HG02642 (cell line): Measurements from ENCODE around the gene PCDHA6.
"Not testable (repeated sequence)": the region's sequence is repeated elsewhere in the genome, so short reads cannot be mapped to it uniquely, and the experiment has no call there.

ENCODE experiments used
- ATAC-seq: cut with Tn5 transposase; IDR thresholded peaks from one replicate; pipeline ENCODE4 v1.9.1; 2021; ENCODE audit warnings: mild to moderate bottlenecking; ENCODE audit not compliant: unreplicated experiment, poor library complexity

Gene PCDHA6

GRCh38 chr5:140857177-140857986, 29.6 kb downstream of the PCDHA6 start:
- no peak for ATAC-seq

- no peak for ATAC-seq
These were observed 30.2 kb downstream of the PCDHA6 start for GRCh38 chr5:140857987-140858240.

DNA sequence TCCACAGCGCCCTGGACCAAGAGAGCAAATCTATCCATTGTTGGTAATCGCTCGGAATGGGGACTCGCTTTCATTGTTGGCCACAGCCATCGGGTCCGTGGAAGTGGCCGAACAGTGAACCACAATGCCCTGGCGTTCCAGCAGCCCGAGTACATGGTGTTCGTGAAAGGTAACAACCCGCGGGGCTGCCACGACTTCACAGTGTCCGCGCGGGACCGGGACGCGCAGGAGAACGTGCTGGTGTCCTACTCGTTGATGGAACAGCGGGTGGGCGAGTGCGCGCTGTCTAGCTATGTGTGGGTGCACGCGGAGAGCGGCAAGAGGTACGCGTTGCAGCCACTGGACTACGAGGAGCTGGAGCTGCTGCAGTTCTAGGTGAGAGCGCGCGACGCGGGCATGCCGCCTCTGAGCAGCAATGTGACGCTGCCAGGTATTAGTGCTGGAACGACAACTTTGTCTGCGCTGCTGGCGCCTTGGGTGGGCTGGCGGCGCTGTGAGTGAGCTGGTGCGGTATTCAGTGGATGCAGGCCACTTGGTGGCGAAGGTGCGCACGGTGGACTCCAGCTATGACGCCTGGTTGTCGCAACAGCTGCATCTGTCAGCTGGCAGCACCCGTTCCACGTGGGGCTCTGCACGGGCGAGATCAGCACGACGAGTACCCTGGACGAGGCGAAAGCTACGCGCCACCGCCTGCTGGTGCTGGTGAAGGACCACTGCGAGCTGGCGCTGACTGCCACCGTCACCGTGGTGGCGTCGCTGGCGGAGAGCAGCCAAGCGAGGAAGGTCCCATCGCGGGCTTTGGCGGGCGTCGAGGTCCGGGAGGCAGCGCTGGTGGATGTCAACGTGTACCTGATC, 34.9 kb downstream of the PCDHA6 start:
- no peak for ATAC-seq

DNA sequence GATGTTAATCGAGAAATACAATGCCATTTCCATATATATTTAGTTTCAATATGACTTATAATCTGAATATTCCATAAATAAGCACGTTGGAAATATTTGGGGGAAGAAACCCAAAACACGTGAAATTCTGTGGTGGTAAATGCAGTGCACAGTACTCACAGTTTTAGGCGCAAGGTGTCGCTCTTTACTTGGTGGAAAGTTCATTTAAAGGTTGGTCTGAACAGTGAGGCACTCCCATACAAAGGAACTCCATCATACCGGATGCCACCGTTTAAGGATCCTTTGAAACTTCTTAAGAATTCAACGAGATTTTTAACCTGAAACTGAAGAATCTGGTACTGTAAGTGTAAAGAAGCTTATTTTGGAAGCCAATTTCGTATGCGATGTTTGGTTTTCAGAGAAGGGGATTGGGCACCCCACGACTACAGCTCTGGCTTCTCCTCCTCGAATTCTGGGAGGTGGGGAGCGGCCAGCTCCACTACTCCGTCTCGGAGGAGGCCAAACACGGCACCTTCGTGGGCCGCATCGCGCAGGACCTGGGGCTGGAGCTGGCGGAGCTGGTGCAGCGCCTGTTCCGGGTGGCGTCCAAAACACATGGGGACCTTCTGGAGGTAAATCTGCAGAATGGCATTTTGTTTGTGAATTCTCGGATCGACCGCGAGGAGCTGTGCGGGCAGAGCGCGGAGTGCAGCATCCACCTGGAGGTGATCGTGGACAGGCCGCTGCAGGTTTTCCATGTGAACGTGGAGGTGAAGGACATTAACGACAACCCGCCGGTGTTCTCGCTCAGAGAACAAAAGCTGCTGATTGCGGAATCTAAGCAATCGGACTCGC, 41.2 kb downstream of the PCDHA6 start, which contains the start of gene PCDHA11:
Gene PCDHA11, plus strand, starts transcription at position 237 of the 834 bp plus-strand sequence. Its CDS starts 147 bp downstream, at position 384.
- ATAC-seq: no peak

DNA sequence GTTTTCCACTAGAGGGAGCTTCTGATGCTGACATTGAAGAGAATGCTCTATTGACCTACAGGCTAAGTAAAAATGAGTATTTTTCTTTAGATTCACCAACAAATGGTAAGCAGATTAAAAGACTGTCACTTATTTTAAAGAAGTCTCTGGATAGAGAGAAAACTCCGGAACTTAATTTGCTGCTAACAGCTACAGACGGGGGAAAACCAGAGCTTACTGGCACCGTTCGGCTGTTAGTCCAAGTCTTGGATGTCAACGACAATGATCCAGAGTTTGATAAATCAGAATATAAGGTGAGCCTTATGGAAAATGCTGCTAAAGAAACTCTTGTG, 41.8 kb downstream of the PCDHA6 start:
- ATAC-seq: no peak

DNA sequence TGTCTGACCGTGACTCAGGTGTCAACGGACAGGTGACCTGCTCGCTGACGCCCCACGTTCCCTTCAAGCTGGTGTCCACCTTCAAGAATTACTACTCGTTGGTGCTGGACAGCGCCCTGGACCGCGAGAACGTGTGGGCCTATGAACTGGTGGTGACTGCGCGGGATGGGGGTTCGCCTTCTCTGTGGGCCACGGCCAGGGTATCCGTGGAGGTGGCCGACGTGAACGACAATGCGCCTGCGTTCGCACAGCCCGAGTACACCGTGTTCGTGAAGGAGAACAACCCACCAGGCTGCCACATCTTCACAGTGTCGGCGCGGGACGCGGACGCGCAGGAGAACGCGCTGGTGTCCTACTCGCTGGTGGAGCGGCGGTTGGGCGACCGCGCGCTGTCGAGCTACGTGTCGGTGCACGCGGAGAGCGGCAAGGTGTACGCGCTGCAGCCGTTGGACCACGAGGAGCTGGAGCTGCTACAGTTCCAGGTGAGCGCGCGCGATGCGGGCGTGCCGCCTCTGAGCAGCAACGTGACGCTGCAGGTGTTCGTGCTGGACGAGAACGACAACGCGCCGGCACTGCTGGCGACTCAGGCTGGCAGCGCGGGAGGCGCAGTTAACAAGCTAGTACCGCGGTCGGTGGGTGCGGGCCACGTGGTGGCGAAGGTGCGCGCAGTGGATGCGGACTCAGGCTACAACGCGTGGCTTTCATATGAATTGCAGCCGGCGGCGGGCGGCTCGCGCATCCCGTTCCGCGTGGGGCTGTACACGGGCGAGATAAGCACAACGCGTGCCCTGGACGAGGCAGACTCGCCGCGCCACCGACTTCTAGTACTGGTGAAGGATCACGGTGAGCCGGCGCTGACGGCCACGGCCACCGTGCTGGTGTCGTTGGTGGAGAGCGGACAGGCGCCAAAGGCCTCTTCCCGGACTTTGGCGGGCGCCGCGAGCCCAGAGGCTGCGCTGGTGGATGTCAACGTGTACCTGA, 42.8 kb downstream of the PCDHA6 start:
- no peak for ATAC-seq

DNA sequence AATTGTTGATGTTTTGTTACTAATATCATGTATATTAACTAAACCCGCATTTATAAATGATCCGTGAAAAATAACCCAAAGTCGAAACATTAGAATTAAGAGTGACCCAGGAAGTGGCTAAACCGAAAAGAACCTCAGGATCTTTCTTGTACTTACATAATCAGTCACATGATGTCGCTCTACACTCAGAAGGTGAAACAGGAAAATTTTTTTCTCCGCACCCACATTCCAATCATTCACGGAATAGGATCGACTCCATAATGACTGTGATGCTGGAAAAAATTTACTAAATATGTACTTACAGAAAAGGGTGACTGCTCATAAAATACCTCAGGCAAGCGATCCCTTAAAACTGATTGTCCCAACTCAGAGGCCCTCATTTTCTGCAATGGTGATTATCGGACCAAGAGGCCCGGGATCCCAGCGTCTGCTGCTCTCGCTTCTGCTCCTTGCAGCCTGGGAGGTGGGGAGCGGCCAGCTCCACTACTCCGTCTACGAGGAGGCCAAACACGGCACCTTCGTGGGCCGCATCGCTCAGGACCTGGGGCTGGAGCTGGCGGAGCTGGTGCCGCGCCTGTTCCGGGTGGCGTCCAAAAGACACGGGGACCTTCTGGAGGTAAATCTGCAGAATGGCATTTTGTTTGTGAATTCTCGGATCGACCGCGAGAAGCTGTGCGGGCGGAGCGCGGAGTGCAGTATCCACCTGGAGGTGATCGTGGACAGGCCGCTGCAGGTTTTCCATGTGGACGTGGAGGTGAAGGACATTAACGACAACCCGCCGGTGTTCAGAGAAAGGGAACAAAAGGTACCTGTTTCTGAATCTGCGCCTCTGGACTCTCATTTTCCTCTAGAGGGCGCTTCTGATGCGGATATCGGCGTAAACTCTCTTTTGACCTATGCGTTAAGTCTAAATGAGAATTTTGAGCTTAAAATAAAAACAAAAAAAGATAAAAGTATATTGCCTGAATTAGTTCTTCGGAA, 47.6 kb downstream of the PCDHA6 start, which contains the start of gene PCDHA12:
Gene PCDHA12, plus strand, starts transcription at position 224 of the 981 bp plus-strand sequence. Its CDS starts 165 bp downstream, at position 389.
- no peak for ATAC-seq

DNA sequence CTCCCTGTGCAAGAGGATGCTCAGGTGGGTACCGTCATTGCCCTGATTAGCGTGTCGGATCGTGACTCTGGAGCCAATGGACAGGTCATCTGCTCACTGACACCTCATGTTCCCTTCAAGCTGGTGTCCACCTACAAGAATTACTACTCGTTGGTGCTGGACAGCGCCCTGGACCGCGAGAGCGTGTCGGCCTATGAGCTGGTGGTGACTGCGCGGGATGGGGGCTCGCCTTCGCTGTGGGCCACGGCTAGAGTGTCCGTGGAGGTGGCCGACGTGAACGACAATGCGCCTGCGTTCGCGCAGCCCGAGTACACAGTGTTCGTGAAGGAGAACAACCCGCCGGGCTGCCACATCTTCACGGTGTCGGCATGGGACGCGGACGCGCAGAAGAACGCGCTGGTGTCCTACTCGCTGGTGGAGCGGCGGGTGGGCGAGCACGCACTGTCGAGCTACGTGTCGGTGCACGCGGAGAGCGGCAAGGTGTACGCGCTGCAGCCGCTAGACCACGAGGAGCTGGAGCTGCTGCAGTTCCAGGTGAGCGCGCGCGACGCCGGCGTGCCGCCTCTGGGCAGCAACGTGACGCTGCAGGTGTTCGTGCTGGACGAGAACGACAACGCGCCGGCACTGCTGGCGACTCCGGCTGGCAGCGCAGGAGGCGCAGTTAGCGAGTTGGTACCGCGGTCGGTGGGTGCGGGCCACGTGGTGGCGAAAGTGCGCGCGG, 48.9 kb downstream of the PCDHA6 start:
- ATAC-seq: not testable (repeated sequence)

DNA sequence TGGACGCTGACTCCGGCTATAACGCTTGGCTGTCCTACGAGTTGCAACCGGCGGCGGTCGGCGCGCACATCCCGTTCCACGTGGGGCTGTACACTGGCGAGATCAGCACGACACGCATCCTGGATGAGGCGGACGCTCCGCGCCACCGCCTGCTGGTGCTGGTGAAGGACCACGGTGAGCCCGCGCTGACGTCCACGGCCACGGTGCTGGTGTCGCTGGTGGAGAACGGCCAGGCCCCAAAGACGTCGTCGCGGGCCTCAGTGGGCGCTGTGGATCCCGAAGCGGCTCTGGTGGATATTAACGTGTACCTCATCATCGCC, 49.5 kb downstream of the PCDHA6 start:
- ATAC-seq: no peak
